GM12878 (cell line): ENCODE results near the gene TCF4. TPM values are rescaled to one million over a fixed set of nuclear protein-coding genes. Genes with fewer than 3 reads are reported as not detected.

Experiments used
- CBX3 ChIP-seq: fragments of 200-600 bp; sonication (generic); IDR thresholded peaks from 2 replicates; pipeline ENCODE4 v1.6.1; 2016; ENCODE audit warnings: low read depth, borderline replicate concordance
- EED ChIP-seq: sonication (generic); IDR thresholded peaks from 2 replicates; pipeline ENCODE4 v1.6.1; 2016; ENCODE audit warnings: antibody characterized with exemption, low read depth
- JUND ChIP-seq: IDR thresholded peaks from 2 replicates; pipeline ENCODE4 v1.6.1; 2012; ENCODE audit warnings: low read depth, mild to moderate bottlenecking, low read length, improper control_type of control experiment, moderate library complexity
- POLR2AphosphoS5 ChIP-seq: IDR thresholded peaks from 2 replicates; pipeline ENCODE4 v1.6.1; 2011; ENCODE audit warnings: mild to moderate bottlenecking, low read length, inconsistent platforms
- SIX5 ChIP-seq: IDR thresholded peaks from 2 replicates; pipeline ENCODE4 v1.6.1; 2011; ENCODE audit warnings: mild to moderate bottlenecking, low read depth, low read length, moderate library complexity; ENCODE audit not compliant: severe bottlenecking
- ZNF384 ChIP-seq: IDR thresholded peaks from 2 replicates; pipeline ENCODE4 v1.6.1; 2012; ENCODE audit warnings: low read depth, mild to moderate bottlenecking, low read length, improper control_type of control experiment, borderline replicate concordance
- polyA plus RNA-seq, 11 experiments: library from polyadenylated mRNA; depleted of rRNA in 4 of 11; unstranded in 6 of 11; stranded (reverse) in 5 of 11; fragments of >200 nt; fragmentation: Nextera tagmentation in 4 of 11; fragmentation: Illumina TruSeq in 1 of 11; extraction: Ambion mirVana in 4 of 11; extraction: Trizol in 1 of 11; gene quantifications; 1 replicate in 1 of 11; 2 replicates in 10 of 11; pipeline versions ENCODE4 v1.2.1 to v1.2.3, GENCODE V29; 2011 to 2016; ENCODE audit warnings: inconsistent platforms in 2 of 11, missing spikeins in 2 of 11, low read depth in 1 of 11
- total RNA-seq, 4 experiments: library from RNA; depleted of rRNA in 3 of 4; stranded (reverse); fragments of >200 nt in 3 of 4; fragmentation: Illumina TruSeq in 1 of 4; extraction: Trizol in 1 of 4; gene quantifications; 2 replicates each; pipeline versions ENCODE4 v1.2.1 to v1.2.3, GENCODE V29; 2013 to 2021
- TF ChIP-seq, protein P1 (sequence below): IDR thresholded peaks from 2 replicates; pipeline ENCODE4 v1.6.1; 2012; ENCODE audit warnings: improper control_type of control experiment, low read depth, low read length; ENCODE audit not compliant: insufficient replicate concordance
- TF ChIP-seq, protein P2 (sequence below): fragments of 450-650 bp; IDR thresholded peaks from 2 replicates; pipeline ENCODE4 v1.6.1; 2018; ENCODE audit warnings: borderline replicate concordance, mild to moderate bottlenecking; ENCODE audit not compliant: partially characterized antibody
- TF ChIP-seq, protein P3 (sequence below): fragments of 450-650 bp; IDR thresholded peaks from 2 replicates; pipeline ENCODE4 v1.6.1; 2017; ENCODE audit warnings: mild to moderate bottlenecking, moderate library complexity
- TF ChIP-seq, protein P4 (sequence below): fragments of 450-650 bp; IDR thresholded peaks from 2 replicates; pipeline ENCODE4 v1.6.1; 2017; ENCODE audit warnings: mild to moderate bottlenecking, moderate library complexity

TCF4 gene
- total and polyA plus RNA-seq, 10 of the 15 experiments (the other 5 are each of a cell fraction or from before 2014, with no cell fraction given): 15.2 to 94.0 (median 31.5) TPM

DNA sequence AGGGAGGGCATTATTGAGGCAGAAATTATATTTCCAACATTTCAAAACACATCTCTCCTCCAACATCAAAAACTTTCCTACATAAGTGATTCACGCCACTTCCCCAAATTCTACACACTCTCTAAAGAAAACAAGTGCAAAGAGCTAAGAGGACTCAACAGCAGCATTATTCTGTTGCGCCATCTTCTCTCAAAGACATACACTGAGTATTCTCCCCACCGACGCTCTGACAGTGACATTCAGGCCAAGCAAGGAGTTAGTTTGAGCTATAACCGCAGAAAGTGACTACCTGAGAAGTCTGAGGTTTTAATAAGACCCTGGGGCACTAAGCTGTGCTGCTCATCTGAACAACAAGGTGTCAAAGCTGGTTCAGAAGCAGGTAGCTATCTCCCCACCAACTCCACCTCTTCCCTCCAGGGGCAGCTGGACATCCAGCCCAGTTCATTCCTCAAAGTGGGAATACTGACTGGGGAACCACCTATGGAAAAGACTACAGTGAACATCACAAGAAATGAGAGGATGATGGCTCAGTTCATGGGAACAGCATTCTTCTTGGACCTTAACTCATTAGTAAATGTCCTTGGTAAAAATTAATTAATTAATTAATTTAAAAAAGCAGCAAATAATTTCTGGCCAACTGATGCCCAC, 319.2 kb downstream of the TCF4 start (continued):
- TF ChIP-seq SIX5: peak; percentile 3
- TF ChIP-seq JUND: no peak
- TF ChIP-seq, protein P1, sequence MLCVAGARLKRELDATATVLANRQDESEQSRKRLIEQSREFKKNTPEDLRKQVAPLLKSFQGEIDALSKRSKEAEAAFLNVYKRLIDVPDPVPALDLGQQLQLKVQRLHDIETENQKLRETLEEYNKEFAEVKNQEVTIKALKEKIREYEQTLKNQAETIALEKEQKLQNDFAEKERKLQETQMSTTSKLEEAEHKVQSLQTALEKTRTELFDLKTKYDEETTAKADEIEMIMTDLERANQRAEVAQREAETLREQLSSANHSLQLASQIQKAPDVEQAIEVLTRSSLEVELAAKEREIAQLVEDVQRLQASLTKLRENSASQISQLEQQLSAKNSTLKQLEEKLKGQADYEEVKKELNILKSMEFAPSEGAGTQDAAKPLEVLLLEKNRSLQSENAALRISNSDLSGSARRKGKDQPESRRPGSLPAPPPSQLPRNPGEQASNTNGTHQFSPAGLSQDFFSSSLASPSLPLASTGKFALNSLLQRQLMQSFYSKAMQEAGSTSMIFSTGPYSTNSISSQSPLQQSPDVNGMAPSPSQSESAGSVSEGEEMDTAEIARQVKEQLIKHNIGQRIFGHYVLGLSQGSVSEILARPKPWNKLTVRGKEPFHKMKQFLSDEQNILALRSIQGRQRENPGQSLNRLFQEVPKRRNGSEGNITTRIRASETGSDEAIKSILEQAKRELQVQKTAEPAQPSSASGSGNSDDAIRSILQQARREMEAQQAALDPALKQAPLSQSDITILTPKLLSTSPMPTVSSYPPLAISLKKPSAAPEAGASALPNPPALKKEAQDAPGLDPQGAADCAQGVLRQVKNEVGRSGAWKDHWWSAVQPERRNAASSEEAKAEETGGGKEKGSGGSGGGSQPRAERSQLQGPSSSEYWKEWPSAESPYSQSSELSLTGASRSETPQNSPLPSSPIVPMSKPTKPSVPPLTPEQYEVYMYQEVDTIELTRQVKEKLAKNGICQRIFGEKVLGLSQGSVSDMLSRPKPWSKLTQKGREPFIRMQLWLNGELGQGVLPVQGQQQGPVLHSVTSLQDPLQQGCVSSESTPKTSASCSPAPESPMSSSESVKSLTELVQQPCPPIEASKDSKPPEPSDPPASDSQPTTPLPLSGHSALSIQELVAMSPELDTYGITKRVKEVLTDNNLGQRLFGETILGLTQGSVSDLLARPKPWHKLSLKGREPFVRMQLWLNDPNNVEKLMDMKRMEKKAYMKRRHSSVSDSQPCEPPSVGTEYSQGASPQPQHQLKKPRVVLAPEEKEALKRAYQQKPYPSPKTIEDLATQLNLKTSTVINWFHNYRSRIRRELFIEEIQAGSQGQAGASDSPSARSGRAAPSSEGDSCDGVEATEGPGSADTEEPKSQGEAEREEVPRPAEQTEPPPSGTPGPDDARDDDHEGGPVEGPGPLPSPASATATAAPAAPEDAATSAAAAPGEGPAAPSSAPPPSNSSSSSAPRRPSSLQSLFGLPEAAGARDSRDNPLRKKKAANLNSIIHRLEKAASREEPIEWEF: no peak
- no peak for TF ChIP-seq ZNF384
- TF ChIP-seq, protein P2, sequence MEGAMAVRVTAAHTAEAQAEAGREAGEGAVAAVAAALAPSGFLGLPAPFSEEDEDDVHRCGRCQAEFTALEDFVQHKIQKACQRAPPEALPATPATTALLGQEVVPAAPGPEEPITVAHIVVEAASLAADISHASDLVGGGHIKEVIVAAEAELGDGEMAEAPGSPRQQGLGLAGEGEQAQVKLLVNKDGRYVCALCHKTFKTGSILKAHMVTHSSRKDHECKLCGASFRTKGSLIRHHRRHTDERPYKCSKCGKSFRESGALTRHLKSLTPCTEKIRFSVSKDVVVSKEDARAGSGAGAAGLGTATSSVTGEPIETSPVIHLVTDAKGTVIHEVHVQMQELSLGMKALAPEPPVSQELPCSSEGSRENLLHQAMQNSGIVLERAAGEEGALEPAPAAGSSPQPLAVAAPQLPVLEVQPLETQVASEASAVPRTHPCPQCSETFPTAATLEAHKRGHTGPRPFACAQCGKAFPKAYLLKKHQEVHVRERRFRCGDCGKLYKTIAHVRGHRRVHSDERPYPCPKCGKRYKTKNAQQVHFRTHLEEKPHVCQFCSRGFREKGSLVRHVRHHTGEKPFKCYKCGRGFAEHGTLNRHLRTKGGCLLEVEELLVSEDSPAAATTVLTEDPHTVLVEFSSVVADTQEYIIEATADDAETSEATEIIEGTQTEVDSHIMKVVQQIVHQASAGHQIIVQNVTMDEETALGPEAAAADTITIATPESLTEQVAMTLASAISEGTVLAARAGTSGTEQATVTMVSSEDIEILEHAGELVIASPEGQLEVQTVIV: no peak
- peak; percentile 81; the same call in 1 of the 2 replicates for TF ChIP-seq EED
- TF ChIP-seq, protein P3, sequence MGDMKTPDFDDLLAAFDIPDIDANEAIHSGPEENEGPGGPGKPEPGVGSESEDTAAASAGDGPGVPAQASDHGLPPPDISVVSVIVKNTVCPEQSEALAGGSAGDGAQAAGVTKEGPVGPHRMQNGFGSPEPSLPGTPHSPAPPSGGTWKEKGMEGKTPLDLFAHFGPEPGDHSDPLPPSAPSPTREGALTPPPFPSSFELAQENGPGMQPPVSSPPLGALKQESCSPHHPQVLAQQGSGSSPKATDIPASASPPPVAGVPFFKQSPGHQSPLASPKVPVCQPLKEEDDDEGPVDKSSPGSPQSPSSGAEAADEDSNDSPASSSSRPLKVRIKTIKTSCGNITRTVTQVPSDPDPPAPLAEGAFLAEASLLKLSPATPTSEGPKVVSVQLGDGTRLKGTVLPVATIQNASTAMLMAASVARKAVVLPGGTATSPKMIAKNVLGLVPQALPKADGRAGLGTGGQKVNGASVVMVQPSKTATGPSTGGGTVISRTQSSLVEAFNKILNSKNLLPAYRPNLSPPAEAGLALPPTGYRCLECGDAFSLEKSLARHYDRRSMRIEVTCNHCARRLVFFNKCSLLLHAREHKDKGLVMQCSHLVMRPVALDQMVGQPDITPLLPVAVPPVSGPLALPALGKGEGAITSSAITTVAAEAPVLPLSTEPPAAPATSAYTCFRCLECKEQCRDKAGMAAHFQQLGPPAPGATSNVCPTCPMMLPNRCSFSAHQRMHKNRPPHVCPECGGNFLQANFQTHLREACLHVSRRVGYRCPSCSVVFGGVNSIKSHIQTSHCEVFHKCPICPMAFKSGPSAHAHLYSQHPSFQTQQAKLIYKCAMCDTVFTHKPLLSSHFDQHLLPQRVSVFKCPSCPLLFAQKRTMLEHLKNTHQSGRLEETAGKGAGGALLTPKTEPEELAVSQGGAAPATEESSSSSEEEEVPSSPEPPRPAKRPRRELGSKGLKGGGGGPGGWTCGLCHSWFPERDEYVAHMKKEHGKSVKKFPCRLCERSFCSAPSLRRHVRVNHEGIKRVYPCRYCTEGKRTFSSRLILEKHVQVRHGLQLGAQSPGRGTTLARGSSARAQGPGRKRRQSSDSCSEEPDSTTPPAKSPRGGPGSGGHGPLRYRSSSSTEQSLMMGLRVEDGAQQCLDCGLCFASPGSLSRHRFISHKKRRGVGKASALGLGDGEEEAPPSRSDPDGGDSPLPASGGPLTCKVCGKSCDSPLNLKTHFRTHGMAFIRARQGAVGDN: no peak
- TF ChIP-seq CBX3: no peak
- 0 out of 2 replicates have a peak, but pooled peaks have one; percentile 39 for TF ChIP-seq POLR2AphosphoS5
- TF ChIP-seq, protein P4, sequence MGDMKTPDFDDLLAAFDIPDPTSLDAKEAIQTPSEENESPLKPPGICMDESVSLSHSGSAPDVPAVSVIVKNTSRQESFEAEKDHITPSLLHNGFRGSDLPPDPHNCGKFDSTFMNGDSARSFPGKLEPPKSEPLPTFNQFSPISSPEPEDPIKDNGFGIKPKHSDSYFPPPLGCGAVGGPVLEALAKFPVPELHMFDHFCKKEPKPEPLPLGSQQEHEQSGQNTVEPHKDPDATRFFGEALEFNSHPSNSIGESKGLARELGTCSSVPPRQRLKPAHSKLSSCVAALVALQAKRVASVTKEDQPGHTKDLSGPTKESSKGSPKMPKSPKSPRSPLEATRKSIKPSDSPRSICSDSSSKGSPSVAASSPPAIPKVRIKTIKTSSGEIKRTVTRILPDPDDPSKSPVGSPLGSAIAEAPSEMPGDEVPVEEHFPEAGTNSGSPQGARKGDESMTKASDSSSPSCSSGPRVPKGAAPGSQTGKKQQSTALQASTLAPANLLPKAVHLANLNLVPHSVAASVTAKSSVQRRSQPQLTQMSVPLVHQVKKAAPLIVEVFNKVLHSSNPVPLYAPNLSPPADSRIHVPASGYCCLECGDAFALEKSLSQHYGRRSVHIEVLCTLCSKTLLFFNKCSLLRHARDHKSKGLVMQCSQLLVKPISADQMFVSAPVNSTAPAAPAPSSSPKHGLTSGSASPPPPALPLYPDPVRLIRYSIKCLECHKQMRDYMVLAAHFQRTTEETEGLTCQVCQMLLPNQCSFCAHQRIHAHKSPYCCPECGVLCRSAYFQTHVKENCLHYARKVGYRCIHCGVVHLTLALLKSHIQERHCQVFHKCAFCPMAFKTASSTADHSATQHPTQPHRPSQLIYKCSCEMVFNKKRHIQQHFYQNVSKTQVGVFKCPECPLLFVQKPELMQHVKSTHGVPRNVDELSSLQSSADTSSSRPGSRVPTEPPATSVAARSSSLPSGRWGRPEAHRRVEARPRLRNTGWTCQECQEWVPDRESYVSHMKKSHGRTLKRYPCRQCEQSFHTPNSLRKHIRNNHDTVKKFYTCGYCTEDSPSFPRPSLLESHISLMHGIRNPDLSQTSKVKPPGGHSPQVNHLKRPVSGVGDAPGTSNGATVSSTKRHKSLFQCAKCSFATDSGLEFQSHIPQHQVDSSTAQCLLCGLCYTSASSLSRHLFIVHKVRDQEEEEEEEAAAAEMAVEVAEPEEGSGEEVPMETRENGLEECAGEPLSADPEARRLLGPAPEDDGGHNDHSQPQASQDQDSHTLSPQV: no peak
